K562 (cell line): ENCODE measurements around the gene TMEM121. TPM values are rescaled to one million over a fixed set of nuclear protein-coding genes. Genes with fewer than 3 reads are reported as not detected.

ENCODE experiments used
- BRD4 ChIP-seq: fragments of 200-600 bp; sonication (generic); IDR thresholded peaks from 2 replicates; pipeline ENCODE4 v1.6.1; 2017; ENCODE audit warnings: inconsistent platforms
- CBX3 ChIP-seq, 2 experiments: IDR thresholded peaks; 1 replicate in 1 of 2; 2 replicates in 1 of 2; pipeline ENCODE4 v1.6.1; 2012; ENCODE audit warnings: inconsistent platforms in 2 of 2, low read length in 2 of 2, borderline replicate concordance in 1 of 2, control low read depth in 1 of 2
- CHD2 ChIP-seq: IDR thresholded peaks from 2 replicates; pipeline ENCODE4 v1.6.1; 2011; ENCODE audit warnings: low read depth, low read length
- DPF2 ChIP-seq: fragments of 450-650 bp; IDR thresholded peaks from 2 replicates; pipeline ENCODE4 v1.6.1; 2016
- E2F1 ChIP-seq: sonication (generic); formaldehyde crosslinking; IDR thresholded peaks from 2 replicates; pipeline ENCODE4 v1.8.1; 2023; ENCODE audit warnings: mild to moderate bottlenecking, missing genetic modification reagents, moderate library complexity
- ESRRA ChIP-seq: fragments of 450-650 bp; IDR thresholded peaks from 2 replicates; pipeline ENCODE4 v1.6.1; 2014; ENCODE audit warnings: low read depth, mild to moderate bottlenecking, moderate library complexity, borderline replicate concordance
- HDGF ChIP-seq: fragments of 450-650 bp; IDR thresholded peaks from 2 replicates; pipeline ENCODE4 v1.6.1; 2016
- MIER1 ChIP-seq: fragments of 450-650 bp; IDR thresholded peaks from 2 replicates; pipeline ENCODE4 v1.6.1; 2016; ENCODE audit warnings: antibody characterized with exemption, mild to moderate bottlenecking, low read depth
- NFIC ChIP-seq: fragments of 450-650 bp; IDR thresholded peaks from 2 replicates; pipeline ENCODE4 v1.6.1; 2017; ENCODE audit warnings: mild to moderate bottlenecking, inconsistent platforms
- POLR2A ChIP-seq: fragments of 450-650 bp; conservative IDR thresholded peaks from 2 replicates; pipeline ENCODE4 v1.6.1; 2016
- SRF ChIP-seq, 2 experiments: fragments of 250-450, 450-650 bp in 1 of 2; sonication (Bioruptor Pico) in 1 of 2; sonication (generic) in 1 of 2; formaldehyde crosslinking; IDR thresholded peaks; 2 replicates each; pipeline versions ENCODE4 v1.5.0 to v1.5.1; 2020 to 2022; ENCODE audit warnings: mild to moderate bottlenecking in 1 of 2, missing genetic modification reagents in 1 of 2
- TAF1 ChIP-seq: IDR thresholded peaks from 2 replicates; pipeline ENCODE4 v1.6.1; 2011; ENCODE audit warnings: mild to moderate bottlenecking, low read length, moderate library complexity; ENCODE audit not compliant: insufficient read depth, control insufficient read depth, severe bottlenecking; ENCODE audit errors: extremely low read depth
- TFAP4 ChIP-seq: sonication (generic); formaldehyde crosslinking; IDR thresholded peaks from 2 replicates; pipeline ENCODE4 v1.8.0; 2022; ENCODE audit warnings: missing genetic modification reagents, mild to moderate bottlenecking, moderate library complexity, borderline replicate concordance
- TFE3 ChIP-seq: fragments of 450-650 bp; formaldehyde crosslinking; IDR thresholded peaks from 2 replicates; pipeline ENCODE4 v1.4.0; 2020; ENCODE audit warnings: mild to moderate bottlenecking, mixed read lengths
- YY1 ChIP-seq, 3 experiments: IDR thresholded peaks; 2 replicates each; pipeline ENCODE4 v1.6.1; 2011; ENCODE audit warnings: low read length in 2 of 3, mild to moderate bottlenecking in 2 of 3, moderate library complexity in 2 of 3, borderline replicate concordance in 1 of 3, control low read depth in 1 of 3, low read depth in 1 of 3; ENCODE audit not compliant: insufficient read depth in 3 of 3, insufficient replicate concordance in 2 of 3, control insufficient read depth in 1 of 3, insufficient read length in 1 of 3; ENCODE audit errors: extremely low read depth in 1 of 3
- ZBTB11 ChIP-seq, 3 experiments: fragments of 200-800 bp in 1 of 3; fragments of 250-450 bp in 1 of 3; fragments of 450-650 bp in 1 of 3; sonication (Bioruptor Pico) in 1 of 3; sonication (Bioruptor generic) in 1 of 3; formaldehyde crosslinking in 1 of 3; IDR thresholded peaks; 2 replicates each; pipeline versions ENCODE4 v1.6.1 to v1.8.0; 2016 to 2022; ENCODE audit warnings: mild to moderate bottlenecking in 2 of 3, missing genetic modification characterization in 2 of 3, missing compliant biosample characterization in 1 of 3, moderate library complexity in 1 of 3
- ZBTB7A ChIP-seq: IDR thresholded peaks from 2 replicates; pipeline ENCODE4 v1.6.1; 2011; ENCODE audit warnings: low read depth, mild to moderate bottlenecking, low read length, moderate library complexity, borderline replicate concordance; ENCODE audit not compliant: control insufficient read depth
- ZEB2 ChIP-seq: fragments of 450-650 bp; IDR thresholded peaks from 2 replicates; pipeline ENCODE4 v1.6.1; 2016
- polyA plus RNA-seq, 8 experiments: library from polyadenylated mRNA; depleted of rRNA in 4 of 8; stranded (reverse) in 5 of 8; unstranded in 3 of 8; fragments of >200 nt; fragmentation: Nextera tagmentation in 2 of 8; fragmentation: Illumina TruSeq in 1 of 8; extraction: Ambion mirVana in 2 of 8; extraction: Trizol in 1 of 8; gene quantifications; 2 replicates each; pipeline versions ENCODE4 v1.2.1 to v1.2.3, GENCODE V29; 2011 to 2014; ENCODE audit warnings: inconsistent platforms in 1 of 8, missing spikeins in 1 of 8
- total RNA-seq, 7 experiments: library from RNA; depleted of rRNA in 6 of 7; stranded (reverse); fragments of >200 nt in 6 of 7; fragmentation: Illumina TruSeq in 2 of 7; extraction: Trizol in 2 of 7; gene quantifications; 2 replicates each; pipeline versions ENCODE4 v1.2.1 to v1.2.3, GENCODE V29; 2011 to 2021; ENCODE audit warnings: low replicate concordance in 1 of 7

The TMEM121 gene
- total and polyA plus RNA-seq, 9 of the 15 experiments (the other 6 are each of a cell fraction or from before 2014, with no cell fraction given), result 0.31 to 0.36 TPM; not detected in 7

- TF ChIP-seq E2F1 (CRISPR knock-in tag) (no peak), POLR2A (peak; percentile 72), CHD2 (peak; percentile 57; the same call in 1 of the 2 replicates), YY1 (IDR thresholded peaks at IDR 0.05; ENCODE audit: borderline replicate concordance in 1 of 3, control insufficient read depth in 1 of 3, extremely low read depth in 1 of 3, insufficient read depth in 3 of 3, insufficient read length in 1 of 3, insufficient replicate concordance in 2 of 3, low read depth in 1 of 3, low read length in 2 of 3) (peak in 2 of 3 experiments; percentile 56 to 80), ESRRA (peak; percentile 23; the same call in 1 of the 2 replicates), BRD4 (peak; percentile 64; the same call in 1 of the 2 replicates), HDGF (peak; percentile 44; the same call in 1 of the 2 replicates), TAF1 (peak; percentile 62), ZBTB11 (CRISPR knock-in tag; IDR thresholded peaks at IDR 0.05) (no peak; a peak in 1 of 6 replicates), MIER1 (peak; percentile 27; the same call in 1 of the 2 replicates), TFAP4 (peak; percentile 78; the same call in 1 of the 2 replicates), DPF2 (peak; percentile 49), TFE3 (CRISPR knock-in tag) (no peak), NFIC (peak; percentile 96), CBX3 (IDR thresholded peaks at IDR 0.05; ENCODE audit: borderline replicate concordance in 1 of 2, low read length in 2 of 2) (peak in 1 of 2 experiments; percentile 97; a peak in 2 of 3 replicates), ZBTB7A (peak; percentile 62; the same call in 1 of the 2 replicates), ZEB2 (0 out of 2 replicates have a peak, but pooled peaks have one; percentile 20), SRF (CRISPR knock-in tag; IDR thresholded peaks at IDR 0.05) (0 out of 4 replicates have a peak, but pooled peaks of 1 of the 2 experiments have one; percentile 40)
Measured at GRCh38 chr14:105480807-105481801, 45.3 kb upstream of the TMEM121 start (continued).
